K562 (cell line): ENCODE data around the gene WWC2. TPM values are rescaled to one million over a fixed set of nuclear protein-coding genes. Genes with fewer than 3 reads are reported as not detected.

Experiments
- ATAC-seq: fragments of 200-7000 bp; cut with Tn5 transposase; 3 replicates; pipeline ENCODE4 v1.9.1; 2020; ENCODE audit warnings: moderate library complexity
- BruUV-seq: library from RNA; stranded (reverse); fragments of 400-500 nt; replicated peaks from 2 replicates; lab custom pipeline; 2021; lab: Mats Ljungman, UMichigan
- CTCF ChIA-PET: fragments of 300-600 bp; formaldehyde crosslinking; extraction: SDS; loops from one replicate; lab custom pipeline; 2021; ENCODE audit warnings: low intra/inter-chr PET ratio; lab: Yijun Ruan, JAX
- POLR2A ChIA-PET: fragments of 300-600, 350-650 bp; sonication (Branson Sonifier 250); formaldehyde crosslinking; extraction: SDS; loops from one replicate; lab custom pipeline; 2021; ENCODE audit warnings: antibody characterized with exemption, inconsistent platforms; lab: Yijun Ruan, JAX
- DNase-seq, 4 experiments: peaks; one replicate each; pipeline versions ENCODE4 v3.0.0 to v3.0.0-alpha.2; 2011 to 2018; ENCODE audit warnings: low spot score in 3 of 4, mixed read lengths in 3 of 4; ENCODE audit errors: extremely low read depth in 1 of 4
- FAIRE-seq: peaks from 2 replicates; lab custom pipeline; 2011; peaks lifted over from hg19 to GRCh38; lab: Jason Lieb, UNC
- H2AFZ ChIP-seq: 2 replicates; pipeline ENCODE4 v1.6.0; 2011; ENCODE audit warnings: low read depth, low read length, control low read depth, inconsistent platforms
- H3K27ac ChIP-seq: fragments of 200-600 bp; 3 replicates; pipeline ENCODE4 v1.8.0; 2011; ENCODE audit warnings: low read depth, mild to moderate bottlenecking, control low read depth, inconsistent platforms, low read length, moderate library complexity, mixed read lengths; ENCODE audit errors: extremely low read depth
- H3K27me3 ChIP-seq, 2 experiments: fragments of 300-600 bp in 1 of 2; 2 replicates in 1 of 2; 3 replicates in 1 of 2; pipeline versions ENCODE4 v1.6.0 to v1.8.0; 2011; ENCODE audit warnings: inconsistent platforms in 2 of 2, low read length in 2 of 2, mild to moderate bottlenecking in 1 of 2, mixed read lengths in 1 of 2, moderate library complexity in 1 of 2; ENCODE audit not compliant: control insufficient read depth in 2 of 2, insufficient read depth in 2 of 2
- H3K36me3 ChIP-seq: fragments of 300-600 bp; 3 replicates; pipeline ENCODE4 v1.8.0; 2011; ENCODE audit warnings: mild to moderate bottlenecking, low read length, inconsistent platforms; ENCODE audit not compliant: control insufficient read depth, insufficient read depth
- H3K4me1 ChIP-seq, 2 experiments: fragments of 200-600 bp in 1 of 2; replicated peaks in 1 of 2; 2 replicates in 1 of 2; 3 replicates in 1 of 2; pipeline versions ENCODE4 v1.5.1 to v1.8.0; 2011; ENCODE audit warnings: inconsistent platforms in 2 of 2, low read length in 2 of 2, mild to moderate bottlenecking in 1 of 2, mixed read lengths in 1 of 2, moderate library complexity in 1 of 2; ENCODE audit not compliant: control insufficient read depth in 2 of 2, insufficient read depth in 2 of 2
- H3K4me2 ChIP-seq: 2 replicates; pipeline ENCODE4 v1.6.1; 2011; ENCODE audit warnings: low read length, control low read depth, inconsistent platforms, mixed read lengths; ENCODE audit not compliant: insufficient read depth
- H3K4me3 ChIP-seq: fragments of 200-600 bp; sonication (generic), shearing (Covaris generic); 2 replicates; pipeline ENCODE4 v1.5.1; 2016; ENCODE audit warnings: control low read depth, inconsistent platforms
- H3K79me2 ChIP-seq: fragments of 200-600 bp; 3 replicates; pipeline ENCODE4 v1.8.0; 2011; ENCODE audit warnings: low read length, inconsistent platforms; ENCODE audit not compliant: control insufficient read depth, insufficient read depth
- H3K9ac ChIP-seq, 2 experiments: 2 replicates each; pipeline versions ENCODE4 v1.6.0 to v1.6.1; 2011; ENCODE audit warnings: low read depth in 2 of 2, low read length in 2 of 2, control low read depth in 1 of 2, inconsistent platforms in 1 of 2, mild to moderate bottlenecking in 1 of 2, mixed read lengths in 1 of 2; ENCODE audit not compliant: insufficient read depth in 1 of 2
- H3K9me1 ChIP-seq: one replicate; pipeline ENCODE4 v1.6.0; 2011; ENCODE audit warnings: inconsistent platforms, mild to moderate bottlenecking, low read length, moderate library complexity; ENCODE audit not compliant: control insufficient read depth, insufficient read depth
- H3K9me3 ChIP-seq: replicated peaks from 2 replicates; pipeline ENCODE4 v1.5.1; 2011; ENCODE audit warnings: low read depth, low read length, inconsistent platforms; ENCODE audit not compliant: control insufficient read depth, insufficient read depth
- H4K20me1 ChIP-seq: replicated peaks from 2 replicates; pipeline ENCODE4 v1.6.1; 2011; ENCODE audit warnings: low read length, inconsistent platforms, mixed read lengths; ENCODE audit not compliant: control insufficient read depth, insufficient read depth
- CBFB ChIP-seq: sonication (generic); formaldehyde crosslinking; IDR thresholded peaks from 2 replicates; pipeline ENCODE4 v1.4.0; 2020; ENCODE audit warnings: mild to moderate bottlenecking, missing genetic modification reagents
- OTX1 ChIP-seq: fragments of 450-650 bp; formaldehyde crosslinking; IDR thresholded peaks from 2 replicates; pipeline ENCODE4 v1.4.0; 2022; ENCODE audit warnings: mild to moderate bottlenecking
- POLR3G ChIP-seq: IDR thresholded peaks from 2 replicates; pipeline ENCODE4 v1.6.1; 2011; ENCODE audit not compliant: insufficient read length, insufficient replicate concordance; ENCODE audit errors: extremely low read depth
- TSHZ1 ChIP-seq: fragments of 250-450 bp; sonication (Bioruptor Pico); IDR thresholded peaks from 2 replicates; pipeline ENCODE4 v1.4.0; 2020; ENCODE audit warnings: mild to moderate bottlenecking, moderate library complexity
- VEZF1 ChIP-seq: fragments of 200-800 bp; sonication (Bioruptor generic); IDR thresholded peaks from 2 replicates; pipeline ENCODE4 v1.6.1; 2017; ENCODE audit warnings: missing genetic modification characterization, missing compliant biosample characterization
- ZBTB40 ChIP-seq, 2 experiments: fragments of 450-650 bp in 1 of 2; sonication (generic) in 1 of 2; formaldehyde crosslinking in 1 of 2; IDR thresholded peaks; 2 replicates each; pipeline versions ENCODE4 v1.7.1 to v1.9.0; 2016 to 2022; ENCODE audit warnings: inconsistent platforms in 1 of 2, mild to moderate bottlenecking in 1 of 2, missing genetic modification reagents in 1 of 2
- WGBS: fragments of 100-300 bp; shearing (Covaris generic); methylation state at CpG from one replicate; pipeline ENCODE4 v1.1.6; 2016; ENCODE audit warnings: low coverage, mixed read lengths; ENCODE audit not compliant: insufficient coverage; ENCODE audit errors: missing lambda C conversion rate; 5-methylcytosine and 5-hydroxymethylcytosine counted together
- in situ Hi-C: fragments of 300-500 bp; cut with MboI; formaldehyde crosslinking; loops from 4 replicates; pipeline ENCODE4 v1.15.0; 2018; ENCODE audit warnings: inconsistent platforms, mixed read lengths
- intact Hi-C: fragments of 100-400 bp; cut with micrococcal nuclease; formaldehyde crosslinking; loops from 2 replicates; pipeline ENCODE4 v1.14.2; 2022
- polyA plus RNA-seq, 8 experiments: library from polyadenylated mRNA; depleted of rRNA in 4 of 8; stranded (reverse) in 5 of 8; unstranded in 3 of 8; fragments of >200 nt; fragmentation: Nextera tagmentation in 2 of 8; fragmentation: Illumina TruSeq in 1 of 8; extraction: Ambion mirVana in 2 of 8; extraction: Trizol in 1 of 8; gene quantifications; 2 replicates each; pipeline versions ENCODE4 v1.2.1 to v1.2.3, GENCODE V29; 2011 to 2014; ENCODE audit warnings: inconsistent platforms in 1 of 8, missing spikeins in 1 of 8
- total RNA-seq, 7 experiments: library from RNA; depleted of rRNA in 6 of 7; stranded (reverse); fragments of >200 nt in 6 of 7; fragmentation: Illumina TruSeq in 2 of 7; extraction: Trizol in 2 of 7; gene quantifications; 2 replicates each; pipeline versions ENCODE4 v1.2.1 to v1.2.3, GENCODE V29; 2011 to 2021; ENCODE audit warnings: low replicate concordance in 1 of 7

The WWC2 gene
- total and polyA plus RNA-seq, 9 of the 15 experiments (the other 6 are each of a cell fraction or from before 2014, with no cell fraction given), result 3.7 to 39.4 (median 19.6) TPM

GRCh38 chr4:183080372-183081115 lies 18.5 kb upstream of the WWC2 start:
- Histone ChIP-seq H3K4me1 (no peaks in the 10 kb centered on the region), H4K20me1 (no peaks in the 10 kb centered on the region), H2AFZ (no peak overlapping the region), H3K27ac (no peak overlapping the region), H3K79me2 (no peaks in the 10 kb centered on the region), H3K4me3 (no peak overlapping the region), H3K9ac (no peak overlapping the region), H3K4me2 (no peak overlapping the region), H3K36me3 (no peaks in the 10 kb centered on the region), H3K9me3 (no peaks in the 10 kb centered on the region), H3K9me1 (no peaks in the 10 kb centered on the region), H3K27me3 (no peaks in the 10 kb centered on the region)
- FAIRE-seq (no peak), ATAC-seq (no peak), DNase-seq (no peak)
- ChIA-PET CTCF (interaction anchor here (0.6 kb wide), 1 partner anchor 22 kb away, joined by 3 read pairs; no protein-coding TSS in a partner anchor), POLR2A (interaction anchor here (0.7 kb wide), 2 partner anchors 44 to 362 kb away, joined by 3 read pairs; no protein-coding TSS in a partner anchor)
- in situ Hi-C loops (no loop called here), intact Hi-C loops (no loop called here)
- WGBS, result 9% methylated on average over 4 of the region's 4 CpGs
- BruUV-seq, result no TSS peak
- TF ChIP-seq POLR3G (no peak), VEZF1 (CRISPR knock-in tag) (no peak), CBFB (CRISPR knock-in tag) (no peak), ZBTB40 (IDR thresholded peaks at IDR 0.05) (no peak), ZBTB40 (CRISPR knock-in tag; IDR thresholded peaks at IDR 0.05) (no peak), OTX1 (CRISPR knock-in tag) (no peak), TSHZ1 (CRISPR knock-in tag) (no peak)
